SK-N-SH (cell line): Measurements from ENCODE around the gene MAP3K2. TPM values are rescaled to one million over a fixed set of nuclear protein-coding genes. Genes with fewer than 3 reads are reported as not detected.

Source experiments
- CTCF ChIA-PET: fragments of 300-600, 350-600 bp; formaldehyde crosslinking; extraction: SDS; loops from one replicate; lab custom pipeline; 2021; lab: Yijun Ruan, JAX
- POLR2A ChIA-PET: fragments of 350-600 bp; sonication (Branson Sonifier 250); formaldehyde crosslinking; extraction: SDS; loops from one replicate; lab custom pipeline; 2020; ENCODE audit warnings: antibody characterized with exemption, inconsistent platforms; lab: Yijun Ruan, JAX
- DNase-seq: peaks from one replicate; pipeline ENCODE4 v3.0.0; 2012
- H2AFZ ChIP-seq: fragments of 200-600 bp; sonication (generic); 2 replicates; pipeline ENCODE4 v1.8.1; 2016; ENCODE audit warnings: antibody characterized with exemption, mild to moderate bottlenecking, low read depth
- H3F3A ChIP-seq: fragments of 200-600 bp; sonication (generic); replicated peaks from 2 replicates; pipeline ENCODE3; 2016; ENCODE audit warnings: antibody characterized with exemption, mild to moderate bottlenecking; ENCODE audit not compliant: insufficient read depth
- H3K27ac ChIP-seq, 2 experiments: fragments of 200-500 bp in 1 of 2; fragments of 200-600 bp in 1 of 2; sonication (Bioruptor generic) in 1 of 2; sonication (generic), shearing (Covaris generic) in 1 of 2; 2 replicates each; pipeline versions ENCODE4 v1.5.1 to v1.6.1; 2014 to 2016; ENCODE audit warnings: low read depth in 2 of 2, inconsistent platforms in 1 of 2, low read length in 1 of 2, mild to moderate bottlenecking in 1 of 2, mixed read lengths in 1 of 2
- H3K27me3 ChIP-seq: fragments of 200-600 bp; sonication (generic), shearing (Covaris generic); 2 replicates; pipeline ENCODE4 v1.6.1; 2016; ENCODE audit warnings: mixed run types; ENCODE audit not compliant: insufficient read depth
- H3K36me3 ChIP-seq, 2 experiments: fragments of 200-500 bp in 1 of 2; fragments of 200-600 bp in 1 of 2; sonication (Bioruptor generic) in 1 of 2; sonication (generic) in 1 of 2; replicated peaks in 1 of 2; 2 replicates each; pipeline versions ENCODE3 to v1.5.1; 2014 to 2016; ENCODE audit warnings: low read length in 1 of 2, mild to moderate bottlenecking in 1 of 2; ENCODE audit not compliant: insufficient read depth in 2 of 2, control insufficient read depth in 1 of 2
- H3K4me1 ChIP-seq, 2 experiments: fragments of 200-500 bp in 1 of 2; fragments of 200-600 bp in 1 of 2; sonication (Bioruptor generic) in 1 of 2; sonication (generic), shearing (Covaris generic) in 1 of 2; 2 replicates each; pipeline versions ENCODE4 v1.5.1 to v1.6.1; 2014 to 2016; ENCODE audit warnings: low read depth in 1 of 2, low read length in 1 of 2, mixed run types in 1 of 2; ENCODE audit not compliant: insufficient read depth in 2 of 2, control insufficient read depth in 1 of 2
- H3K4me2 ChIP-seq: fragments of 200-600 bp; sonication (generic), shearing (Covaris generic); 2 replicates; pipeline ENCODE4 v1.6.1; 2017; ENCODE audit warnings: mixed run types
- H3K4me3 ChIP-seq, 2 experiments: fragments of 200-500 bp in 1 of 2; fragments of 200-600 bp in 1 of 2; sonication (Bioruptor generic) in 1 of 2; sonication (generic), shearing (Covaris generic) in 1 of 2; 2 replicates each; pipeline versions ENCODE4 v1.5.1 to v1.8.1; 2014 to 2016; ENCODE audit warnings: low read depth in 2 of 2, inconsistent platforms in 1 of 2, low read length in 1 of 2, mild to moderate bottlenecking in 1 of 2, mixed read lengths in 1 of 2, moderate library complexity in 1 of 2
- H3K79me2 ChIP-seq: fragments of 200-600 bp; sonication (generic); 2 replicates; pipeline ENCODE4 v1.8.1; 2017; ENCODE audit warnings: mild to moderate bottlenecking; ENCODE audit not compliant: insufficient read depth
- H3K9ac ChIP-seq: fragments of 200-600 bp; sonication (generic); 2 replicates; pipeline ENCODE4 v1.6.1; 2017; ENCODE audit warnings: mixed run types
- H3K9me2 ChIP-seq: fragments of 200-600 bp; sonication (generic); 2 replicates; pipeline ENCODE4 v1.6.1; 2017; ENCODE audit warnings: mixed run types
- H3K9me3 ChIP-seq: fragments of 200-600 bp; sonication (generic); 2 replicates; pipeline ENCODE4 v1.6.1; 2017; ENCODE audit warnings: mixed run types, mild to moderate bottlenecking, moderate library complexity
- H4K20me1 ChIP-seq: fragments of 200-600 bp; sonication (generic); 2 replicates; pipeline ENCODE4 v1.6.1; 2017; ENCODE audit warnings: mild to moderate bottlenecking, mixed run types; ENCODE audit not compliant: insufficient read depth
- NFIC ChIP-seq: IDR thresholded peaks from 2 replicates; pipeline ENCODE4 v1.4.0; 2012; ENCODE audit warnings: borderline replicate concordance
- RAD21 ChIP-seq: IDR thresholded peaks from 2 replicates; pipeline ENCODE4 v1.6.1; 2012; ENCODE audit warnings: mild to moderate bottlenecking, low read length
- RCOR1 ChIP-seq: fragments of 150-350 bp; IDR thresholded peaks from 2 replicates; pipeline ENCODE4 v1.6.1; 2017; ENCODE audit warnings: antibody characterized with exemption, low read length
- RXRA ChIP-seq: IDR thresholded peaks from 2 replicates; pipeline ENCODE4 v1.4.0; 2012; ENCODE audit warnings: low read depth, mild to moderate bottlenecking, borderline replicate concordance
- SIN3A ChIP-seq: IDR thresholded peaks from 2 replicates; pipeline ENCODE4 v1.6.1; 2012; ENCODE audit warnings: low read depth, mild to moderate bottlenecking, low read length, moderate library complexity, borderline replicate concordance
- SMC3 ChIP-seq: IDR thresholded peaks from 2 replicates; pipeline ENCODE4 v1.6.1; 2012; ENCODE audit warnings: low read depth, low read length, improper control_type of control experiment
- TAF1 ChIP-seq: IDR thresholded peaks from 2 replicates; pipeline ENCODE4 v1.6.1; 2012; ENCODE audit warnings: low read depth, mild to moderate bottlenecking, low read length, moderate library complexity, borderline replicate concordance
- TCF12 ChIP-seq: IDR thresholded peaks from 2 replicates; pipeline ENCODE4 v1.4.0; 2012
- WGBS: methylation state at CpG from one replicate; pipeline ENCODE4 v1.1.6; 2017; ENCODE audit warnings: low lambda C conversion rate; 5-methylcytosine and 5-hydroxymethylcytosine counted together
- polyA plus RNA-seq, 3 experiments: library from polyadenylated mRNA; depleted of rRNA; stranded (reverse); fragments of >200 nt; gene quantifications; 2 replicates each; pipeline ENCODE4 v1.2.3, GENCODE V29; 2012
- TF ChIP-seq, protein P1 (sequence below): fragments of 200-600 bp; sonication (generic); IDR thresholded peaks from 2 replicates; pipeline ENCODE4 v1.6.1; 2017; ENCODE audit warnings: antibody characterized with exemption, mild to moderate bottlenecking, moderate library complexity
- TF ChIP-seq, protein P2 (sequence below): IDR thresholded peaks from 2 replicates; pipeline ENCODE4 v1.4.0; 2012; ENCODE audit warnings: low read depth
- TF ChIP-seq, protein P3 (sequence below): IDR thresholded peaks from 2 replicates; pipeline ENCODE4; 2012
- TF ChIP-seq, protein P4 (sequence below): IDR thresholded peaks from 2 replicates; pipeline ENCODE4 v1.4.0; 2012; ENCODE audit warnings: low read depth, borderline replicate concordance

MAP3K2 gene
- polyA plus RNA-seq, 1 of the 3 experiments (the other 2 are of a cell fraction) = 2.7 TPM

DNA sequence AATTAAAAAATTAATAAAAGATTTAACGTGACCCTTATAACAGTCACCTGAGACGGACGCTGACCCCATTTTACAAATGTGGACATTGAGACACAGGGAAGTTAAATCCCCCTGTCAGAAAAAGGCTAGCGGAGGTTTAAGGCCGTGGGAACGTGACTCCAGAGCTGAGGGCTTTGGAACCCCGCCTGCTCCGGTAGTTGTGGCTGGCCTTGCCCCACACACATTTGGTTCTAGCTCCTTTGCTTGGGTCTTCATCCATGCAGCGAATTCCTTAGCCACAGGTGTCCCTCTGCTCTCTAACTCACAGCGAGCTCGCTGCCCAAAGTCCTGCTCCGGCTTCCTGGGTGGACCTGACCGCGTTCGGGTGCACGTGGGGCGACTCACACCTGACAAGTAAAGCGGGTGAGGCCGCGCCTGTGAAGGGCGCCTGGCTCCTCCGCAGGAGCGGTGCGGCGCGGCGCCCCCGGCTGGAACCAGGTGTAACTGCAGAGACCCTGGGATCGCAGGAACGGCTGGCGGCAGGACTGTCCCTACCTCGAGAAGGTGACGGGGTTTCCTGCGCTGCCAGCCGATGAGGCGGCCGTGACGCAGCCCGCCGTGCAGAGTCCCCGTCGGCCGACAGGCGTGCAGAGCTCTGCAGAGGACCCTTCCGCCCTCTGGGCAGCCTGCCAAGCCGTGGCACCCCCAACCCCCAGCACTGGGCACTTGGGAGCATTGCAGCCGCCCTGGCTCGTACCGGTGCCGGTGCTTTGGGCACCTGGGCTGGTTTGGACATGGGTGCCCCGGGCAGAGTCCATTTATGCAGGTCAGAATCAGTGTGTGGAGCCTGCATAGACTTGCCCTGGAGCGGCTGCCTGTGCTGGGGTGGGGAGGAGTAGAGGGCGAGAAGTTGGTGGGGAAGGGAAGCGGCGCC lies 28.1 kb upstream of the MAP3K2 start:
- POLR2A ChIA-PET = interaction anchor here (1.0 to 1.4 kb wide), 2 partner anchors 20 to 122 kb away, joined by 3 to 4 read pairs; partner anchors contain the start of gene ERCC3
- H3K4me1 ChIP-seq = peaks cover 17 to 23% of the 10 kb centered on the region in 2 experiments; a peak in 3 of 4 replicates
- H3K79me2 ChIP-seq = no peaks in the 10 kb centered on the region
- peak overlapping the region in 1 of 2 experiments; percentile 39; a peak in 2 of 4 replicates for H3K4me3 ChIP-seq
- H3F3A ChIP-seq = peaks cover 30% of the 10 kb centered on the region
- WGBS = 58% methylated on average over 22 of the region's 55 CpGs
- no peak overlapping the region for H3K9ac ChIP-seq
- H3K27me3 ChIP-seq = no peaks in the 10 kb centered on the region
- TF ChIP-seq TCF12 = no peak
- TF ChIP-seq SMC3 = peak; percentile 48
- TF ChIP-seq, protein P1, sequence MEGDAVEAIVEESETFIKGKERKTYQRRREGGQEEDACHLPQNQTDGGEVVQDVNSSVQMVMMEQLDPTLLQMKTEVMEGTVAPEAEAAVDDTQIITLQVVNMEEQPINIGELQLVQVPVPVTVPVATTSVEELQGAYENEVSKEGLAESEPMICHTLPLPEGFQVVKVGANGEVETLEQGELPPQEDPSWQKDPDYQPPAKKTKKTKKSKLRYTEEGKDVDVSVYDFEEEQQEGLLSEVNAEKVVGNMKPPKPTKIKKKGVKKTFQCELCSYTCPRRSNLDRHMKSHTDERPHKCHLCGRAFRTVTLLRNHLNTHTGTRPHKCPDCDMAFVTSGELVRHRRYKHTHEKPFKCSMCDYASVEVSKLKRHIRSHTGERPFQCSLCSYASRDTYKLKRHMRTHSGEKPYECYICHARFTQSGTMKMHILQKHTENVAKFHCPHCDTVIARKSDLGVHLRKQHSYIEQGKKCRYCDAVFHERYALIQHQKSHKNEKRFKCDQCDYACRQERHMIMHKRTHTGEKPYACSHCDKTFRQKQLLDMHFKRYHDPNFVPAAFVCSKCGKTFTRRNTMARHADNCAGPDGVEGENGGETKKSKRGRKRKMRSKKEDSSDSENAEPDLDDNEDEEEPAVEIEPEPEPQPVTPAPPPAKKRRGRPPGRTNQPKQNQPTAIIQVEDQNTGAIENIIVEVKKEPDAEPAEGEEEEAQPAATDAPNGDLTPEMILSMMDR = peak; percentile 58
- no peak for TF ChIP-seq RXRA
- TF ChIP-seq RAD21 = peak; percentile 58
- TF ChIP-seq, protein P2, sequence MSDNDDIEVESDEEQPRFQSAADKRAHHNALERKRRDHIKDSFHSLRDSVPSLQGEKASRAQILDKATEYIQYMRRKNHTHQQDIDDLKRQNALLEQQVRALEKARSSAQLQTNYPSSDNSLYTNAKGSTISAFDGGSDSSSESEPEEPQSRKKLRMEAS = peak; percentile 39; the same call in 1 of the 2 replicates
- TF ChIP-seq NFIC = peak; percentile 55
- no peaks in the 10 kb centered on the region for H4K20me1 ChIP-seq
- no peaks in the 10 kb centered on the region for H3K9me3 ChIP-seq
- H2AFZ ChIP-seq = peak overlapping the region; percentile 61; the same call in 1 of the 2 replicates
- H3K27ac ChIP-seq = no peak overlapping the region
- no peaks in the 10 kb centered on the region for H3K36me3 ChIP-seq
- no peaks in the 10 kb centered on the region for H3K9me2 ChIP-seq
- H3K4me2 ChIP-seq = peak overlapping the region; percentile 68; the same call in 1 of the 2 replicates
- peak; percentile 90 for DNase-seq
- CTCF ChIA-PET = interaction anchor here (0.6 to 3.8 kb wide), 35 partner anchors 9 to 282 kb away, joined by 3 to 20 read pairs (median 4); partner anchors contain the start of gene LIMS2

DNA sequence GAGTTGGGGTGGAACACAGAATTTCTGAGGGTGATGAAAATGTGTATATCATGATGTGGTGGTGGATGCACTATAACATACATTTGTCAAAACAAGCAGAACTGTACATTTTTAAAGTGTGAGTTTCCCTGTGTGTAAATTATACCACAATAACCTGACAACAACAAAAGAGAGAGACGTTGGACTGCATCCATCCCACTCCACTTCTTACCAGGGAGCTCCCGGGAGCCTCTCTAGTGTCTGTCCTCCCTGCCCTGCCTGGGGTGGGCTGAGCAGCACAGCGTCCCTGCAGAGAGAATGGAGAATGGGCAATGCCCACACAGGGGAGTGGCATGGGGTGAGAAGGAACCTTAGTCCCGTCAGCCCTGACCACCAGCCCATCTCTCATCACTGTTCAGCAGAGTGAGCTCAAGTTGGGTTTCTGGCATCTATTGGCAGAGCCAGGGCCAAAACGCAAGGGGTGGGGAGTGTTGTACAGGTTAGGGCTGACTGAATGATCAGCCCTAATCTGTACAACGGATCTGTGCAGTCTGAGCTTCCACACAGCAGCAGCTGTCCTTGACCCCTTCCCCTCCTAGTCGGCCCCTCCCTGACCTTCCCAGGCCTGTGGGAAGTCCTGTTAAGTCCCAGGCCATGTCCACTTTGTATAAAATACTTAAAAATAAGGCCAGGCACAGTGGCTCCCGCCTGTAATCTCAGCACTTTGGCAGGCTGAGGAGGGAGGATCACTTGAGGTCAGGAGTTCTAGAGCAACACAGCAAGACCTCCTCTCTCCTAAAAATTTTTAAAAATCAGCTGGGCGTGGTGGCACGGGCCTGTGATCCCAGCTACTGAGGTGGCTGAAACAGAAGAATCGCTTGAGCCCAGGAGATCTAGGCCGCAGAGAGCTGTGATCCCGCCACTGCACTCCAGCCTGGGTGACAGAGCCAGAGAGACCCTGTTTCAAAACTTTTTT lies 27.1 kb upstream of the MAP3K2 start:
- peak overlapping the region in 1 of 2 experiments; percentile 85; a peak in 2 of 4 replicates for H3K27ac ChIP-seq
- H3K36me3 ChIP-seq = no peaks in the 10 kb centered on the region
- TF ChIP-seq, protein P1 = no peak
- TF ChIP-seq RCOR1 (no peak), TAF1 (no peak), SIN3A (no peak), NFIC (no peak)
- TF ChIP-seq, protein P3, sequence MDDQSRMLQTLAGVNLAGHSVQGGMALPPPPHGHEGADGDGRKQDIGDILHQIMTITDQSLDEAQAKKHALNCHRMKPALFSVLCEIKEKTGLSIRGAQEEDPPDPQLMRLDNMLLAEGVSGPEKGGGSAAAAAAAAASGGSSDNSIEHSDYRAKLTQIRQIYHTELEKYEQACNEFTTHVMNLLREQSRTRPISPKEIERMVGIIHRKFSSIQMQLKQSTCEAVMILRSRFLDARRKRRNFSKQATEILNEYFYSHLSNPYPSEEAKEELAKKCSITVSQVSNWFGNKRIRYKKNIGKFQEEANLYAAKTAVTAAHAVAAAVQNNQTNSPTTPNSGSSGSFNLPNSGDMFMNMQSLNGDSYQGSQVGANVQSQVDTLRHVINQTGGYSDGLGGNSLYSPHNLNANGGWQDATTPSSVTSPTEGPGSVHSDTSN = no peak
- TF ChIP-seq, protein P4, sequence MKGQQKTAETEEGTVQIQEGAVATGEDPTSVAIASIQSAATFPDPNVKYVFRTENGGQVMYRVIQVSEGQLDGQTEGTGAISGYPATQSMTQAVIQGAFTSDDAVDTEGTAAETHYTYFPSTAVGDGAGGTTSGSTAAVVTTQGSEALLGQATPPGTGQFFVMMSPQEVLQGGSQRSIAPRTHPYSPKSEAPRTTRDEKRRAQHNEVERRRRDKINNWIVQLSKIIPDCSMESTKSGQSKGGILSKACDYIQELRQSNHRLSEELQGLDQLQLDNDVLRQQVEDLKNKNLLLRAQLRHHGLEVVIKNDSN = no peak

More for the DNA sequence above, 27.1 kb upstream of the MAP3K2 start:
- no peaks in the 10 kb centered on the region for H3K79me2 ChIP-seq
- CTCF ChIA-PET = interaction anchor here (0.6 to 3.8 kb wide), 31 partner anchors 8 to 283 kb away, joined by 3 to 20 read pairs (median 4); partner anchors contain the start of gene LIMS2
- no peaks in the 10 kb centered on the region for H4K20me1 ChIP-seq
- no peaks in the 10 kb centered on the region for H3K9me3 ChIP-seq
- H3K4me1 ChIP-seq = peaks cover 17 to 33% of the 10 kb centered on the region in 2 experiments; a peak in 3 of 4 replicates
- H3K4me2 ChIP-seq = no peak overlapping the region
- 88% methylated on average over 12 of the region's 13 CpGs for WGBS
- no peaks in the 10 kb centered on the region for H3K27me3 ChIP-seq
- no peaks in the 10 kb centered on the region for H3K9me2 ChIP-seq
- peaks cover 39% of the 10 kb centered on the region for H3F3A ChIP-seq
- no peak overlapping the region for H3K4me3 ChIP-seq
- DNase-seq = no peak
- POLR2A ChIA-PET = interaction anchor here (1.0 kb wide), 1 partner anchor 19 kb away, joined by 3 read pairs; no protein-coding TSS in a partner anchor
- H3K9ac ChIP-seq = no peak overlapping the region
- H2AFZ ChIP-seq = no peak overlapping the region
